ENCODE measurements around the gene OSBPL5. TPM values are rescaled to one million over a fixed set of nuclear protein-coding genes. Genes with fewer than 3 reads are reported as not detected.

The OSBPL5 gene
- total and polyA plus RNA-seq, 2 of the 4 experiments (the other 2 are of a cell fraction), result 14.9 to 22.3 TPM

DNA sequence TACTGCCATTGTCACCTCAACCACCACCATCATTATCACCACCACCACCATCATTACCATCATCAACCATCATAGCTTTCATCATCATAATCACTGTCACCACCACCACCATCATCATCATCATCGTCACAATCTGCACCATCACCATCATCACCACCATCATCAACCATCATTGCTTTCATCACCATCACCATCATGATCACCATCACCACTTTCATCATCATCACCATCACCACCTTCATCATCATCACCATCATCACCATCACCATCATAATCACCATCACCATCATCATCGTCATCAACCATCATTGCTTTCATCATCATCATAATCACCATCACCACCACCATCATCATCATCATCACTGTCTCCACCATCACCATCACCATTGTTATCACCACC is 8.7 kb upstream of the OSBPL5 start:
- in situ Hi-C loops (cut with MboI; ENCODE audit: low sequenced_read_pairs), result no loop called here

More for the DNA sequence above, 8.7 kb upstream of the OSBPL5 start:
- no peak overlapping the region for H2BK15ac ChIP-seq (ENCODE audit: low read depth, low read length)
- no peaks in the 10 kb centered on the region for H4K20me1 ChIP-seq (ENCODE audit: insufficient read depth, low read length)
- H3K4me3 ChIP-seq (ENCODE audit: insufficient read depth, low read depth, low read length), result no peak overlapping the region
- no peak overlapping the region for H2BK20ac ChIP-seq (ENCODE audit: low read depth, low read length)
- H3K4ac ChIP-seq (ENCODE audit: low read depth, low read length), result no peak overlapping the region
- no peaks in the 10 kb centered on the region for H3K36me3 ChIP-seq (ENCODE audit: control insufficient read depth, insufficient read depth, low read length)
- H2AK9ac ChIP-seq (replicated peaks; ENCODE audit: low read depth, low read length, poor library complexity), result no peak overlapping the region
- no peak overlapping the region for H4K91ac ChIP-seq (ENCODE audit: insufficient read depth, low read depth, low read length)
- H2BK120ac ChIP-seq (ENCODE audit: low read depth, low read length), result no peak overlapping the region
- BruUV-seq (replicated peaks), result no TSS peak
- H2AFZ ChIP-seq (replicated peaks; ENCODE audit: low read length, poor library complexity), result no peak overlapping the region
- H3K79me1 ChIP-seq (ENCODE audit: low read depth in 1 of 2, low read length in 2 of 2), result no peaks in the 10 kb centered on the region
- peaks cover 16% of the 10 kb centered on the region for H3K4me1 ChIP-seq (ENCODE audit: control insufficient read depth, insufficient read depth, low read length)
- ATAC-seq (ENCODE audit: low read depth), result no peak
- peaks cover 9% of the 10 kb centered on the region; the same call in 1 of the 2 replicates for H3K27me3 ChIP-seq (ENCODE audit: control insufficient read depth, insufficient read depth, low read length)
- POLR2A ChIA-PET (ENCODE audit: unreplicated experiment), result no interaction called here
- TF ChIP-seq MAZ (IDR thresholded peaks at IDR 0.05; ENCODE audit: borderline replicate concordance, low read depth, low read length) (no peak), NFE2L2 (IDR thresholded peaks at IDR 0.05; ENCODE audit: low read depth, low read length) (no peak)
- CTCF ChIA-PET, result no interaction called here
- no peak overlapping the region for H2AK5ac ChIP-seq (ENCODE audit: low read depth, low read length)
- H3K27ac ChIP-seq (ENCODE audit: insufficient read depth, low read length), result no peak overlapping the region
- peak overlapping the region; percentile 6 for H2BK5ac ChIP-seq (ENCODE audit: low read depth, low read length, poor library complexity, severe bottlenecking)
- H3K9ac ChIP-seq (ENCODE audit: low read depth, low read length), result no peak overlapping the region
- H4K5ac ChIP-seq (ENCODE audit: low read depth, low read length), result no peak overlapping the region
- H3K23ac ChIP-seq (ENCODE audit: low read depth, low read length), result no peak overlapping the region
- H3K56ac ChIP-seq (ENCODE audit: extremely low read depth, insufficient read depth, low read length), result no peak overlapping the region; the same call in 1 of the 2 replicates
- no peak for DNase-seq
- no peak overlapping the region for H3K4me2 ChIP-seq (ENCODE audit: low read depth, low read length)
- H4K8ac ChIP-seq (ENCODE audit: low read depth in 2 of 2, low read length in 2 of 2), result no peak overlapping the region
- dilution Hi-C loops (cut with HindIII; ENCODE audit: low sequenced_read_pairs, unreplicated experiment) (no loop called here), intact Hi-C loops (cut with micrococcal nuclease) (no loop called here)
- H3K14ac ChIP-seq (replicated peaks; ENCODE audit: low read depth, low read length), result no peak overlapping the region
- WGBS, 2 experiments (ENCODE audit: extremely low coverage in 2 of 2, insufficient read length in 1 of 2), result 95 to 100% methylated on average over 1 to 2 of the region's 2 CpGs
- H3K9me1 ChIP-seq (ENCODE audit: insufficient read depth, low read length), result no peaks in the 10 kb centered on the region
- no peak overlapping the region for H3K18ac ChIP-seq (ENCODE audit: low read depth, low read length)
- peaks cover 4% of the 10 kb centered on the region; the same call in 1 of the 2 replicates for H3K9me3 ChIP-seq (ENCODE audit: control insufficient read depth, insufficient read depth, low read length)

Measured in IMR-90 (cell line).